Measurements from ENCODE around the gene NLRC5. TPM values are rescaled to one million over a fixed set of nuclear protein-coding genes. Genes with fewer than 3 reads are reported as not detected.

Gene NLRC5
- total RNA-seq, 1 donor from 2014 or later = 114 TPM

DNA sequence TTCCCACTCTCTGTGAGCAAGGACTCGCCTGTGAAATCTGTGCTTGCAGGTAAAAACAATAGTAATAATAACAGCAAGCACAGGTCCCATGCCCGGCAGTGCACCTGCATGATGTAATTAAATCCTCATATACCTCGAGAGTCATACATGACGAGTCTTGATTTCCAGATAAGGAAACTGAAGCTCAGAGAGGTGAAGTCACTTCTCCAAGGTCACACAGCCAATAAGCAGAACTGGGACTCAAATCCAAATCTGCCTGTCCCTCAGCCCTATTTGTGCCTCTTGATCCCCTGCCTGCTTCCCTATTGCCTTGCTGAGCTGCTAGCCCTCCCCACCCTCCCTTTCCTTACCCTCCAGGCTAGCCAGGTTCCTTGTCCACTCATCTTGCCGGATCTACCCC is 65.0 kb downstream of the NLRC5 start:
- no peaks in the 10 kb centered on the region for H3K9me3 ChIP-seq
- peaks cover 0 to 9% of the 10 kb centered on the region in 2 donors for H3K36me3 ChIP-seq
- DNase-seq (ENCODE audit: extremely low spot score in 2 of 2) = no peak
- H3K4me1 ChIP-seq = no peaks in the 10 kb centered on the region
- no peaks in the 10 kb centered on the region for H3K27me3 ChIP-seq
- TF ChIP-seq POLR2AphosphoS5 (IDR thresholded peaks at IDR 0.05; ENCODE audit: insufficient read depth in 1 of 2, low read depth in 1 of 2) (no peak), POLR2A (IDR thresholded peaks at IDR 0.05) (no peak)
- TF ChIP-seq, protein P1, sequence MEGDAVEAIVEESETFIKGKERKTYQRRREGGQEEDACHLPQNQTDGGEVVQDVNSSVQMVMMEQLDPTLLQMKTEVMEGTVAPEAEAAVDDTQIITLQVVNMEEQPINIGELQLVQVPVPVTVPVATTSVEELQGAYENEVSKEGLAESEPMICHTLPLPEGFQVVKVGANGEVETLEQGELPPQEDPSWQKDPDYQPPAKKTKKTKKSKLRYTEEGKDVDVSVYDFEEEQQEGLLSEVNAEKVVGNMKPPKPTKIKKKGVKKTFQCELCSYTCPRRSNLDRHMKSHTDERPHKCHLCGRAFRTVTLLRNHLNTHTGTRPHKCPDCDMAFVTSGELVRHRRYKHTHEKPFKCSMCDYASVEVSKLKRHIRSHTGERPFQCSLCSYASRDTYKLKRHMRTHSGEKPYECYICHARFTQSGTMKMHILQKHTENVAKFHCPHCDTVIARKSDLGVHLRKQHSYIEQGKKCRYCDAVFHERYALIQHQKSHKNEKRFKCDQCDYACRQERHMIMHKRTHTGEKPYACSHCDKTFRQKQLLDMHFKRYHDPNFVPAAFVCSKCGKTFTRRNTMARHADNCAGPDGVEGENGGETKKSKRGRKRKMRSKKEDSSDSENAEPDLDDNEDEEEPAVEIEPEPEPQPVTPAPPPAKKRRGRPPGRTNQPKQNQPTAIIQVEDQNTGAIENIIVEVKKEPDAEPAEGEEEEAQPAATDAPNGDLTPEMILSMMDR (IDR thresholded peaks at IDR 0.05) = no peak
- H3K4me3 ChIP-seq = no peak overlapping the region
- no peak overlapping the region for H3K27ac ChIP-seq
- intact Hi-C loops (cut with DNase I) = no loop called here

DNA sequence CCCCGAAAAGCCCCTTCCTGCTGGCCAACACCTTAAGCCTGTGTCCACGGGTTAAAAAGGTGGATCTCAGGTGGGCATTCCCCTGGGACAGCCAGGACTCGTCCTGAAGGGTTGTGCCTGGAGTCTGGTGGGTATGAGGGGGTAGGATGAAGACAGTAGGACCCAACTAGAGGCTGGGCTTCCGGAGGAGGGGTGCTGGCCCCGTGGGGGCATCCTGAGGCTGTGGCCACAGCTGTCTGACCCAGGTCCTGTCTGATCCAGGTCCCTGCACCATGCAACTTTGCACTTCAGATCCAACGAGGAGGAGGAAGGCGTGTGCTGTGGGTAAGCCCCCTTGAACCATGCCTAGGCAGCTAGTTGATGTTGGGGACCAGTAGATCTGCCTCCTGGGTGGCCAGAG is 65.4 kb downstream of the NLRC5 start:
- H3K27me3 ChIP-seq = no peaks in the 10 kb centered on the region
- H3K4me1 ChIP-seq = no peaks in the 10 kb centered on the region
- DNase-seq (ENCODE audit: extremely low spot score in 2 of 2) = no peak
- H3K27ac ChIP-seq = no peak overlapping the region
- peaks cover 0 to 9% of the 10 kb centered on the region in 2 donors for H3K36me3 ChIP-seq
- no peak overlapping the region for H3K4me3 ChIP-seq
- H3K9me3 ChIP-seq = no peaks in the 10 kb centered on the region
- no peak for TF ChIP-seq POLR2A (IDR thresholded peaks at IDR 0.05)
- no peak for TF ChIP-seq POLR2AphosphoS5 (IDR thresholded peaks at IDR 0.05; ENCODE audit: insufficient read depth in 1 of 2, low read depth in 1 of 2)
- TF ChIP-seq, protein P1 (IDR thresholded peaks at IDR 0.05) = no peak
- intact Hi-C loops (cut with DNase I) = no loop called here

DNA sequence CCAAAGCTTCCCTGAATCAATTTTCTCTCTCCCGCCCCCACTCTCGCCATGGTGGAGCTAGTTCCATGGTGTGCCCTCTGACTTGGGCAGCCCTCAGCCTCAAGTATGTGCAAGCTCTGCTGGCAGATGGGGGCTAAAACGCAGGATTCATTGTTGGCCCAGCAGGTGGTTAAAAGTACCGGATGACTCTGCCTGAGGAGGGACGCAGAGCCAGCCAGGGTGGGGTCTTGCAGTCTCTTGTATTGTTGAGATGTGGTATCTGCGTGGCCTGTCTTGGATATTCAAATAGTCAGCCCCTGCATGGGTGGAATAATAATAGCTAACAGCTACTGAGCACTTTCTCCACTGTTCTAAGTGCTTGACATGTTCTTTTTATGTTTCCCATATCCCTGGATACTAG is 66.3 kb downstream of the NLRC5 start:
- Histone ChIP-seq H3K36me3 (peaks cover 0 to 9% of the 10 kb centered on the region in 2 donors), H3K4me3 (no peak overlapping the region), H3K27ac (no peak overlapping the region), H3K9me3 (no peaks in the 10 kb centered on the region), H3K4me1 (no peaks in the 10 kb centered on the region), H3K27me3 (no peaks in the 10 kb centered on the region)
- intact Hi-C loops (cut with DNase I) = no loop called here
- no peak for DNase-seq (ENCODE audit: extremely low spot score in 2 of 2)
- TF ChIP-seq, protein P1 (IDR thresholded peaks at IDR 0.05) = no peak
- TF ChIP-seq POLR2AphosphoS5 (IDR thresholded peaks at IDR 0.05; ENCODE audit: insufficient read depth in 1 of 2, low read depth in 1 of 2) = no peak
- TF ChIP-seq POLR2A (IDR thresholded peaks at IDR 0.05) = no peak

DNA sequence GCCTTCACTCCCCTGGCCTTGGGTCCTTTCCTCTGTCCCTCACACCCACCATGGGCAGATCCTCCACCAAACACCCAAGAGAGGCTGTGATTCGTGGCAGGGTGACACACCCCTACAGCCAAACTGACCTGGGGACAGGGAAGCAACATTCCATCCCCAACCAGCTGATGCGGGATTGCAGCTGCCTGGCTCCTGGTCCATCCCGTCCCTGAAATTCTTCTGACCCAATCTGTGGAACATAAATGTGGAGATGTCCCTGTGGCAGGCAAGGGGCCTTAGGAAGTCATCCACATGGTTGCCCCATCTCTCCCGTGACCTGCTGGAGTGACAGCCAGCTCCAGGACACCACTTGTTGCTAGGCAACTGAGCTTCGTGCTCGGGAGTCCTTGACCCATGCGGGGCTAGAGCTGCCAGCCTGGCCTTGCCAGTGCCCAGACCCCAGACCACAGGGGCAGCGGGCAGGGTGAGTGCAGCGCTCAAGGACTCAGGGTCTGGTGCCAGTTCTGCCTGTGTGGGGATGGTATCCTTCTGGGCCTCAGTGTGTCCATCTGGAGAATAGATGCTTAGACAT is 69.0 kb downstream of the NLRC5 start:
- no peak overlapping the region for H3K27ac ChIP-seq
- intact Hi-C loops (cut with DNase I) = no loop called here
- no peak overlapping the region for H3K4me3 ChIP-seq
- no peaks in the 10 kb centered on the region for H3K9me3 ChIP-seq
- peaks cover 11% of the 10 kb centered on the region for H3K4me1 ChIP-seq
- no peaks in the 10 kb centered on the region for H3K27me3 ChIP-seq
- peaks cover 0 to 9% of the 10 kb centered on the region in 2 donors for H3K36me3 ChIP-seq
- TF ChIP-seq, protein P1 (IDR thresholded peaks at IDR 0.05) = no peak
- TF ChIP-seq POLR2A (IDR thresholded peaks at IDR 0.05) = no peak
- TF ChIP-seq POLR2AphosphoS5 (IDR thresholded peaks at IDR 0.05; ENCODE audit: insufficient read depth in 1 of 2, low read depth in 1 of 2) = no peak
- no peak for DNase-seq (ENCODE audit: extremely low spot score in 2 of 2)

DNA sequence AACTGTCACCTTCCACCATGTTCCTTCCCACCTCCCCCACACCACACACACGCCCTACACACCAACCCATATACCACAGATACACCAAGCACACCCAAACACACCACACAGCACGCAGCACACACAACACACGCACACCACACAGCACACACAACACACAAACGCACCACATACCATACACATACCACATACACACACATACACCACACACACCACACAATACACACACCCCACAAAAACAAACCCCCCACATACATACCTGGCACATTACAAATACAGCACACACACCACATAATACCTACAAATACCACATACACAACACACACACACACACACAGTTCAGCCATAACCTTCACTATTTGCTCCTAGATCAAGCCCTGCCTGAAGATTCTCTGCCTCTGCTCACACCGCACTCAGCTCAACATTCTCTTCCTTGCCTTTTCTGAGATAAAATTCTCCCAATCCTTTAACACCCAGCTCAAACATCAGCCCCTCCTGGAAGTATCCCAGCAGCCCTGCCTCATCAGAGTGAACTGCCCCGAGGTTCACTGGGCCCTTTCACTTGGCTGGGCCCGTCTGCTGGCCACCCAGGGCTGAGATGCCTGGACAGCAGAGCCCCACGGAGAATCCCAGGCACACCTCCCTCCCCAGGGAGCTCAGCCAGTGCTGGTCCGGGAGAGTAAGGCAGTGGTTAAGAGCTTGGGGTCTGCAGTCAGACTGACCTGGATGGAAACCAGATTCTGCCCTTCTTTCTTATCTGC is 71.1 kb downstream of the NLRC5 start:
- Histone ChIP-seq H3K27ac (peak overlapping the region; percentile 68), H3K27me3 (no peaks in the 10 kb centered on the region), H3K9me3 (no peaks in the 10 kb centered on the region), H3K4me3 (no peak overlapping the region), H3K36me3 (peaks cover 0 to 3% of the 10 kb centered on the region in 2 donors), H3K4me1 (peaks cover 11% of the 10 kb centered on the region)
- intact Hi-C loops (cut with DNase I) = no loop called here
- DNase-seq (ENCODE audit: extremely low spot score in 2 of 2) = no peak
- TF ChIP-seq POLR2A (IDR thresholded peaks at IDR 0.05) (no peak), POLR2AphosphoS5 (IDR thresholded peaks at IDR 0.05; ENCODE audit: insufficient read depth in 1 of 2, low read depth in 1 of 2) (no peak)
- TF ChIP-seq, protein P1 (IDR thresholded peaks at IDR 0.05) = no peak

All from vagina (tissue), 2 donors.